Brain microvascular endothelial cell (primary cell): ENCODE measurements around the gene MCC.
"Not testable (repeated sequence)": the region's sequence is repeated elsewhere in the genome, so short reads cannot be mapped to it uniquely, and the experiment has no call there.

Source experiments
- DNase-seq: peaks from one replicate; pipeline ENCODE4 v3.0.0-alpha.2; 2020
- H3K27ac ChIP-seq: fragments of 250-450 bp; sonication (Bioruptor Pico); 2 replicates; pipeline ENCODE4 v1.5.1; 2020; ENCODE audit warnings: mild to moderate bottlenecking, moderate library complexity
- H3K27me3 ChIP-seq: fragments of 250-450 bp; sonication (Bioruptor Pico); replicated peaks from 2 replicates; pipeline ENCODE4 v1.5.1; 2020; ENCODE audit warnings: mild to moderate bottlenecking
- H3K36me3 ChIP-seq: fragments of 250-450 bp; sonication (Bioruptor Pico); replicated peaks from 2 replicates; pipeline ENCODE4 v1.5.1; 2020; ENCODE audit warnings: mild to moderate bottlenecking
- H3K4me3 ChIP-seq: 2 replicates; pipeline ENCODE4 v1.5.1; 2011; ENCODE audit warnings: low read depth, mild to moderate bottlenecking, control low read depth, low read length, moderate library complexity
- CTCF ChIP-seq: IDR thresholded peaks from 2 replicates; pipeline ENCODE4 v1.5.1; 2011; ENCODE audit warnings: low read depth, mild to moderate bottlenecking, moderate library complexity, low read length, control low read depth, inconsistent platforms; ENCODE audit errors: missing control alignments
- in situ Hi-C: cut with HindIII; loops from 2 replicates; pipeline ENCODE4 v1.10.0; 2017; ENCODE audit warnings: low sequenced_read_pairs, low pct_ligation_motif_present

The MCC gene

GRCh38 chr5:113474100-113474728 lies 14.0 kb downstream of the MCC start:
- H3K27ac ChIP-seq, result no peak overlapping the region
- no peak for TF ChIP-seq CTCF
- no peaks in the 10 kb centered on the region for H3K36me3 ChIP-seq
- no peak overlapping the region for H3K4me3 ChIP-seq
- in situ Hi-C loops, result no loop called here
- H3K27me3 ChIP-seq, result no peaks in the 10 kb centered on the region
- no peak for DNase-seq

GRCh38 chr5:113463032-113463431 lies 25.2 kb downstream of the MCC start:
- no peak overlapping the region for H3K27ac ChIP-seq
- TF ChIP-seq CTCF, result no peak
- DNase-seq, result no peak
- H3K4me3 ChIP-seq, result no peak overlapping the region
- H3K27me3 ChIP-seq, result no peaks in the 10 kb centered on the region
- in situ Hi-C loops, result no loop called here
- no peaks in the 10 kb centered on the region for H3K36me3 ChIP-seq

- H3K27me3 ChIP-seq, H3K27ac ChIP-seq, H3K4me3 ChIP-seq, DNase-seq, H3K36me3 ChIP-seq, in situ Hi-C loops: not testable (repeated sequence)
These were observed 31.1 kb downstream of the MCC start for GRCh38 chr5:113457106-113457505.

- no peaks in the 10 kb centered on the region for H3K27me3 ChIP-seq
- no peak for TF ChIP-seq CTCF
- H3K36me3 ChIP-seq, result no peaks in the 10 kb centered on the region
- no peak for DNase-seq
- in situ Hi-C loops, result no loop called here
- no peak overlapping the region for H3K27ac ChIP-seq
- H3K4me3 ChIP-seq, result no peak overlapping the region
These were observed 35.3 kb downstream of the MCC start for GRCh38 chr5:113452941-113453340.

GRCh38 chr5:113451797-113452196 lies 36.5 kb downstream of the MCC start:
- H3K27ac ChIP-seq, result no peak overlapping the region
- no peaks in the 10 kb centered on the region for H3K36me3 ChIP-seq
- no peak for TF ChIP-seq CTCF
- H3K4me3 ChIP-seq, result no peak overlapping the region
- H3K27me3 ChIP-seq, result no peaks in the 10 kb centered on the region
- in situ Hi-C loops, result no loop called here
- no peak for DNase-seq

- in situ Hi-C loops, result no loop called here
- H3K27me3 ChIP-seq, result no peaks in the 10 kb centered on the region
- no peak for DNase-seq
- H3K27ac ChIP-seq, result no peak overlapping the region
- no peak for TF ChIP-seq CTCF
- no peak overlapping the region for H3K4me3 ChIP-seq
- H3K36me3 ChIP-seq, result no peaks in the 10 kb centered on the region
These were observed 37.3 kb downstream of the MCC start for GRCh38 chr5:113450929-113451328.
